Measurements from ENCODE around the gene LEMD1. TPM values are rescaled to one million over a fixed set of nuclear protein-coding genes. Genes with fewer than 3 reads are reported as not detected.
A peak's percentile ranks its signal among the peaks of the same experiment; 100 is the strongest.

The LEMD1 gene
- total RNA-seq, 1 experiment from 2014 or later = 26.3 TPM

DNA sequence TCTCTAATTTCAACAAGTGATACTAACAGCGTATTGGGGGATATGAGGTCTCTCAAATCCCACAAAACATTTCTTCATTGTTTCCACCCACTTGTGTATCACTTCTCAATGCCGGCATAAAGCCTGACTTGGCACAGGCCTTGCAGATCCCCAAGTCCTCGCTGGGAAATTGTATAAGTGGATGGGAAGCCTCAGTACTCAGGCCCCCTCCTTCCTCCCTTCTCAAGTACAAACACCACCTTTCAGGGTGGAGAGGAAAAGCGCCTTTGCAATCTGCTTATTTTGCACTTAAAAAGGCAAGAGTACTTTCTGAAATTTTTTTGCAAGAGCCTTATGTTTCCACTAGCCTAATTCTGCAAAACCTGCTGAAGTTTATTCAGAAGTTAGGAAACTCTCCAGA lies 39.3 kb downstream of the LEMD1 start:
- H3K9me3 Mint-ChIP-seq = no peaks in the 10 kb centered on the region
- peak; percentile 57 for ATAC-seq
- no peak overlapping the region for H3K4me3 Mint-ChIP-seq
- CTCF ChIA-PET = interaction anchor here (1.0 to 2.5 kb wide), 3 partner anchors 14 to 48 kb away, joined by 4 to 11 read pairs (median 8); no protein-coding TSS in a partner anchor
- TF ChIP-seq ATF2 (CRISPR knock-in tag; IDR thresholded peaks at IDR 0.05; ENCODE audit: borderline replicate concordance, low read depth) = no peak
- no peak for TF ChIP-seq GABPB1 (CRISPR knock-in tag; IDR thresholded peaks at IDR 0.05)
- TF ChIP-seq, protein P1, sequence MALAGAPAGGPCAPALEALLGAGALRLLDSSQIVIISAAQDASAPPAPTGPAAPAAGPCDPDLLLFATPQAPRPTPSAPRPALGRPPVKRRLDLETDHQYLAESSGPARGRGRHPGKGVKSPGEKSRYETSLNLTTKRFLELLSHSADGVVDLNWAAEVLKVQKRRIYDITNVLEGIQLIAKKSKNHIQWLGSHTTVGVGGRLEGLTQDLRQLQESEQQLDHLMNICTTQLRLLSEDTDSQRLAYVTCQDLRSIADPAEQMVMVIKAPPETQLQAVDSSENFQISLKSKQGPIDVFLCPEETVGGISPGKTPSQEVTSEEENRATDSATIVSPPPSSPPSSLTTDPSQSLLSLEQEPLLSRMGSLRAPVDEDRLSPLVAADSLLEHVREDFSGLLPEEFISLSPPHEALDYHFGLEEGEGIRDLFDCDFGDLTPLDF (CRISPR knock-in tag; IDR thresholded peaks at IDR 0.05) = no peak
- DNase-seq (ENCODE audit: low spot score) = no peak
- H3K36me3 Mint-ChIP-seq = no peaks in the 10 kb centered on the region
- H3K27me3 Mint-ChIP-seq (ENCODE audit: low read depth) = no peaks in the 10 kb centered on the region
- POLR2A ChIA-PET = no interaction called here
- no peaks in the 10 kb centered on the region; the same call in 1 of the 2 replicates for H3K4me1 Mint-ChIP-seq
- no peak overlapping the region for H3K27ac Mint-ChIP-seq

DNA sequence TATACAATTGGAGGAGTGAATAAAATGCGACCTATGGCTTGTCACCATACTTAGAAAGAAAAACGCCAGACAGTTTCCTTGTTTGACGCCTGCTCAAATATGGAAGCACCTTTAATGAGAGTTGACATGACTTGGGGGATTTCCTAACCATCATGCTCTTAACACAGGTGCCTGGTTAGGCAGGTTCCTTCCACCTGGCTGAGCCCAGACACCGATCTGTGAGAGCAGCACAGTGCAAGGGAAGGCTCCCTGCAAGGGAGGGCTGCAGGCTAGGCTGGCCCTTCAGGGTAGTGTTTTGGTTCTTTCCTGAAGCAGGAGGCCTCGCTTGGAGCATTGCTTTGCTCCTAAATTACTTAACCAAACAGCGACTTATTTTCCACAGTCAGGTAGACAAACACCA lies 40.6 kb downstream of the LEMD1 start:
- H3K4me1 Mint-ChIP-seq = peaks cover 5% of the 10 kb centered on the region
- H3K36me3 Mint-ChIP-seq = no peaks in the 10 kb centered on the region
- no peak overlapping the region for H3K27ac Mint-ChIP-seq
- ChIA-PET CTCF (interaction anchor here (0.7 to 2.5 kb wide), 8 partner anchors 16 to 147 kb away, joined by 3 to 10 read pairs (median 4); no protein-coding TSS in a partner anchor), POLR2A (no interaction called here)
- ATAC-seq (peak; percentile 38; the same call in 1 of the 2 replicates), DNase-seq (ENCODE audit: low spot score) (no peak)
- TF ChIP-seq ERG (CRISPR knock-in tag; IDR thresholded peaks at IDR 0.05) (no peak), MXD4 (CRISPR knock-in tag; IDR thresholded peaks at IDR 0.05; ENCODE audit: borderline replicate concordance) (no peak), NFATC4 (CRISPR knock-in tag; IDR thresholded peaks at IDR 0.05) (no peak), NFE2L1 (CRISPR knock-in tag; IDR thresholded peaks at IDR 0.05) (no peak), RELA (CRISPR knock-in tag; IDR thresholded peaks at IDR 0.05; ENCODE audit: borderline replicate concordance) (no peak), CREM (CRISPR knock-in tag; IDR thresholded peaks at IDR 0.05) (no peak), RORB (CRISPR knock-in tag; IDR thresholded peaks at IDR 0.05) (no peak), PRDM15 (CRISPR knock-in tag; IDR thresholded peaks at IDR 0.05) (no peak), ATF3 (CRISPR knock-in tag; conservative IDR thresholded peaks at IDR 0.05) (no peak), ZNF121 (CRISPR knock-in tag; IDR thresholded peaks at IDR 0.05) (no peak), IRF2 (CRISPR knock-in tag; IDR thresholded peaks at IDR 0.05; ENCODE audit: borderline replicate concordance, low read depth) (no peak), MYBL2 (CRISPR knock-in tag; IDR thresholded peaks at IDR 0.05) (no peak), TEAD4 (CRISPR knock-in tag; IDR thresholded peaks at IDR 0.05) (no peak), ZNF416 (CRISPR knock-in tag; IDR thresholded peaks at IDR 0.05) (no peak), PRRX2 (CRISPR knock-in tag; IDR thresholded peaks at IDR 0.05) (no peak), CREB1 (CRISPR knock-in tag; IDR thresholded peaks at IDR 0.05) (no peak)
- TF ChIP-seq, protein P2, sequence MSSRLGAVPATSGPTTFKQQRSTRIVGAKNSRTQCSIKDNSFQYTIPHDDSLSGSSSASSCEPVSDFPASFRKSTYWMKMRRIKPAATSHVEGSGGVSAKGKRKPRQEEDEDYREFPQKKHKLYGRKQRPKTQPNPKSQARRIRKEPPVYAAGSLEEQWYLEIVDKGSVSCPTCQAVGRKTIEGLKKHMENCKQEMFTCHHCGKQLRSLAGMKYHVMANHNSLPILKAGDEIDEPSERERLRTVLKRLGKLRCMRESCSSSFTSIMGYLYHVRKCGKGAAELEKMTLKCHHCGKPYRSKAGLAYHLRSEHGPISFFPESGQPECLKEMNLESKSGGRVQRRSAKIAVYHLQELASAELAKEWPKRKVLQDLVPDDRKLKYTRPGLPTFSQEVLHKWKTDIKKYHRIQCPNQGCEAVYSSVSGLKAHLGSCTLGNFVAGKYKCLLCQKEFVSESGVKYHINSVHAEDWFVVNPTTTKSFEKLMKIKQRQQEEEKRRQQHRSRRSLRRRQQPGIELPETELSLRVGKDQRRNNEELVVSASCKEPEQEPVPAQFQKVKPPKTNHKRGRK (CRISPR knock-in tag; IDR thresholded peaks at IDR 0.05; ENCODE audit: borderline replicate concordance) = no peak
- no peaks in the 10 kb centered on the region for H3K27me3 Mint-ChIP-seq (ENCODE audit: low read depth)
- H3K4me3 Mint-ChIP-seq = no peak overlapping the region
- H3K9me3 Mint-ChIP-seq = no peaks in the 10 kb centered on the region
